Endothelial cell of hepatic sinusoid (primary cell): ENCODE measurements around the gene PRMT6.
"Not testable (repeated sequence)": the region's sequence is repeated elsewhere in the genome, so short reads cannot be mapped to it uniquely, and the experiment has no call there.

ENCODE experiments used
- in situ Hi-C: cut with HindIII; loops from 2 replicates; pipeline ENCODE4 v1.10.0; 2017; ENCODE audit warnings: low sequenced_read_pairs

The PRMT6 gene

GRCh38 chr1:107056426-107057196 is at the start of gene PRMT6:
Gene PRMT6, plus strand, starts transcription at chr1:107056674. Its CDS starts 42 bp downstream, at chr1:107056716.
- in situ Hi-C loops: no loop called here

- in situ Hi-C loops: no loop called here
These were observed 47.2 kb upstream of the PRMT6 start for GRCh38 chr1:107009281-107009680.

GRCh38 chr1:107010582-107010981 is 45.9 kb upstream of the PRMT6 start:
- in situ Hi-C loops: no loop called here

GRCh38 chr1:107016376-107016978 is 40.0 kb upstream of the PRMT6 start:
- in situ Hi-C loops: no loop called here

- in situ Hi-C loops: no loop called here
These were observed 38.0 kb upstream of the PRMT6 start for GRCh38 chr1:107018445-107018844.

- in situ Hi-C loops: no loop called here
These were observed 37.3 kb upstream of the PRMT6 start for GRCh38 chr1:107019166-107019565.

- in situ Hi-C loops: not testable (repeated sequence)
These were observed 17.6 kb upstream of the PRMT6 start for GRCh38 chr1:107038874-107039273.

- in situ Hi-C loops: not testable (repeated sequence)
These were observed 11.9 kb upstream of the PRMT6 start for GRCh38 chr1:107044310-107045220.

GRCh38 chr1:107047602-107048001 is 8.9 kb upstream of the PRMT6 start:
- in situ Hi-C loops: no loop called here

GRCh38 chr1:107048241-107048640 is 8.2 kb upstream of the PRMT6 start:
- in situ Hi-C loops: no loop called here

GRCh38 chr1:107051266-107051665 is 5.2 kb upstream of the PRMT6 start:
- in situ Hi-C loops: no loop called here

GRCh38 chr1:107055919-107056425 is 502 bp upstream of the PRMT6 start:
- in situ Hi-C loops: not testable (repeated sequence)

GRCh38 chr1:107057197-107058133 is 991 bp downstream of the PRMT6 start:
- in situ Hi-C loops: no loop called here

- in situ Hi-C loops: no loop called here
These were observed 2.0 kb downstream of the PRMT6 start for GRCh38 chr1:107058245-107059032.

- in situ Hi-C loops: no loop called here
These were observed 5.4 kb downstream of the PRMT6 start for GRCh38 chr1:107061886-107062285.

GRCh38 chr1:107073493-107073892 is 17.0 kb downstream of the PRMT6 start:
- in situ Hi-C loops: no loop called here

GRCh38 chr1:107076841-107077240 is 20.4 kb downstream of the PRMT6 start:
- in situ Hi-C loops: no loop called here

- in situ Hi-C loops: no loop called here
These were observed 22.8 kb downstream of the PRMT6 start for GRCh38 chr1:107079249-107079648.

- in situ Hi-C loops: no loop called here
These were observed 24.6 kb downstream of the PRMT6 start for GRCh38 chr1:107081102-107081501.
